ENCODE data around the gene DTX3L.

- TF ChIP-seq FOXA1 (IDR thresholded peaks at IDR 0.05): no peak
- TF ChIP-seq SP1 (IDR thresholded peaks at IDR 0.05): no peak
- no peak for TF ChIP-seq ARNT (IDR thresholded peaks at IDR 0.05)
- no peak for TF ChIP-seq ELF4 (IDR thresholded peaks at IDR 0.05)
- TF ChIP-seq FOXM1 (IDR thresholded peaks at IDR 0.05; ENCODE audit: borderline replicate concordance): no peak
- TF ChIP-seq ZNF384 (IDR thresholded peaks at IDR 0.05): no peak
- TF ChIP-seq CTBP1 (IDR thresholded peaks at IDR 0.05; ENCODE audit: borderline replicate concordance): no peak
- TF ChIP-seq LEF1 (IDR thresholded peaks at IDR 0.05; ENCODE audit: borderline replicate concordance): no peak
Measured at GRCh38 chr3:122562923-122563716, 1.0 kb upstream of the DTX3L start.
